GM21360 (cell line): ENCODE data around the gene FAM50B.

Experiments
- ATAC-seq: cut with Tn5 transposase; IDR thresholded peaks from one replicate; pipeline ENCODE4 v1.9.1; 2021; ENCODE audit warnings: mild to moderate bottlenecking, moderate library complexity; ENCODE audit not compliant: unreplicated experiment

The FAM50B gene

GRCh38 chr6:3819161-3820110 is 29.7 kb upstream of the FAM50B start:
- no peak for ATAC-seq

GRCh38 chr6:3820563-3820962 is 28.6 kb upstream of the FAM50B start:
- no peak for ATAC-seq

DNA sequence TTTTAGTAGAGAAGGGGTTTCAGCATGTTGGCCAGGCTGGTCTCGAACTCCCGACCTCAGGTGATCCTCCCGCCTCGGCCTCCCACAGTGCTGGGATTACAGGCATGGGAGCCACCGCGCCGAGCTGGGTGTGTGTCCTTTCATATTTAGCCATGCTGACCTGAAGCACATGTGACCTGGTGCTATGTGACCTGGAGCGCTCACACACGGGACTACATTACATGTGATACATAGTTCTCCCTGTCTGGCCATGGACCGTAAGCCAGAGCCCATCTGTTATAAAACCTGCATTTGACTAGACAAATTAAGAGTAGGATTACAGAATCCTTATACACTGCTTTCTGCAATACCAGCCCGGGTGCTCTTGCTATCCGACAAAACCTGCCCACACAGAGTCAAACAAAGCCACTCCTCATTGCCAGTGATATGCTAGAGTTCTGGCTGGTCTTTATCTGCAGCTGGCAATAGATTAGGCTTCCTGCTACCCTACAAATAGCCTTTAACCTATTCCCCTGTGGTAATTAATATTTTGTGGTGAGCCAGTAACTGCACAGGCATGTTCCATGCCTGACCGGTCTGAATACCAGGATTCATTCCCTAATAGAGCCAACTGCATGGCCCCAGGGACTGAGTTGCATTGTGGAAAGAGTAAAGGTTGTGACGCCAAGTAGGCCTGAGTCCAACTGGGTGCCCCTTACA is 26.3 kb upstream of the FAM50B start:
- ATAC-seq = no peak

- no peak for ATAC-seq
Observed at GRCh38 chr6:3823671-3824070, 25.5 kb upstream of the FAM50B start.

DNA sequence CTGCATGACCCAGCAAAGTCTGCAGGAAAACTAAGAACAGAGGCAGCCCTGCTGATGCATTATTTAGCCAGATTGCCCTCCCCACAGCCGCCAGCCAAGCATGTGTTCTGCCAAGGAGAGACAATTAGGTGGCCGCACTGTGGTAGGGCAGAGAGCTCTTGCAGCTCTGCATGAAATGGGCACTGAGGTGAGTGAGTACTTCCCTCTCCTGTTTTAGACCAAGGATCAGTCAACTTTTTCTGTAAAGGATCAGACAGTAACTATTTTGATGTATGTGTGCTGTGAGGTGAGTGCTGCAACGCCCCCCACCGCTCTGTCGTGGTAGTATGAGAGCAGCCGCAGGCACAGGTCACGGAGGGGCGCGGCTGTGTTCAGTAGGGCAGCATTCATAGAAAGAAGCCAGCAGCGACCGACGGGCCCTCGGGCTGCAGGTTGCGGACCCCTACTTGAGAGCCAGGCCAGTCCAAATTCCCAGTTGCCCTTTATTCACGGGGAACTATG is 23.8 kb upstream of the FAM50B start:
- ATAC-seq = no peak

- no peak for ATAC-seq
Observed at GRCh38 chr6:3825851-3826581, 23.2 kb upstream of the FAM50B start.

DNA sequence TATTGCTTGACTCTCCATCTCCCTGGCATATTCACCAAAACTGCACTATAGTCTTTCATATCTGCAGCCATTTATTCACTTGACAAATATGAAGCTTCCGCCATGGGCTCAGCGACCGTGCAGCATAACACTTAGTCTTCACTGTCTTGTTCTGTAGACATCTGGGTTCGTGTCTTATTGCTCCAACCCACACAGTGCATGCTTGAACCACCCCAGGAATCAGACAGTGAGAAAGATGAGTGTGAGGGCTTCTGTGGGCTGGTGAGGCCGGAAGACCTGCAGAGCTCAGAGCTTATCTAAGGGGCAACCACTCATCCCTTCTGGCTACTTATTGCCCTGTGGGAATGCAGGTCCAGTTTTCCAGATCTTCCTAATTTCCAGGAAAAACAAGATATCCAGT is 19.9 kb upstream of the FAM50B start:
- ATAC-seq = no peak

DNA sequence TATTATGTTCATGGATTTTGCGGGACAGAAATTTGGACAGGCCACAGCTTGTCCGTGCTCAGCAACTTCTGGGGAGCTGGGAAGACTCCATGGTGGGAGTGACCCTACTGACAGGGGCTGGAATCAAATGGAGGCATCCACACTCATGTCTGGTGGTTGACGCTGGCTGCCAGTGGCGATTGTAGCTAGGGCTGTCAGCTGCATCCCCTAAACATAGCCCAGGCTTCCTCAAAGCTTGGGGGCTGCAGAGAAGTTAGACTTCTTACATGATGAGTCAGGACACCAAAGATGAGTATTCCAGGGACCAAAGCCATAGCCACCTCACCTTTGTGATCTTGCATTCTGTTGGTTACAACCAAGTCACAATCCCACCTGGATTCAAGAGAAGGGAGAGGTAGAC is 18.4 kb upstream of the FAM50B start:
- ATAC-seq = no peak

DNA sequence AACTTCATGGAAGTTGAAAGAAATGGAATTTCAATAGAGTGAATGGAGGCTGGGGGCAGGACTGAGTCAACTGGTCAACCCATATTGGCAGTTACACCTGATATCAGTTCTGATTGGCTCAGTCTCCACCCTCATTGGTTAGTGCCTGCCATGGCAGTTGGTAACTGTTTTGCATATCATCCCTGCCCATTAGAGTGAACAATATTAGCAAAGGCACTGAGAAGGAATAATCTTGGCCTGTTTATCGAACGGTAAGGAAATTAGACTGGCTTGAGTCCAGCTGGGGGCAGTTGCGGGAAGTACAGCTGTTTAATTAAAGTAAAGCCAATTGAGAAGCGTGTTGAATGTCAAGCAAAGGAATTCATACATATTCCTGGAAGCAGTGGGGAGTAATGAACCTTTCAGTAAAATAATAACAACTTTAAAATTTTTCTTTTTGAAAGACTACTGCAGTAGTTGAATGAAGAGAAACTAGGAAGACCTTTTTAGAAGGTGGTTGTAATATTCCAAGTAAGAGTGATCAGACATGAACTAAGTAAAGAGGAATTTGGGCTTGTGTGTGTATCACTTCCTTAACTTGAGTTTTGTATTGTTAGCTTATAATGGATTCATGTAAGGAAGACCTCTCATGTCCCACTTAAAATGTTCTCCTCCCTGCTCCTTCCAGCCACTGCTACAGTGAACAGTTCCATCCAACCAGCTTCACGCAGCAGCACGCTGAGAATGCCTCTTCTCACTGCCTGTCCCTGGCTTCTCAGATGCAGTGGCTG is 17.2 kb upstream of the FAM50B start:
- ATAC-seq = no peak

- no peak for ATAC-seq
Observed at GRCh38 chr6:3835055-3835731, 14.0 kb upstream of the FAM50B start.

GRCh38 chr6:3835785-3836184 is 13.4 kb upstream of the FAM50B start:
- ATAC-seq = no peak

DNA sequence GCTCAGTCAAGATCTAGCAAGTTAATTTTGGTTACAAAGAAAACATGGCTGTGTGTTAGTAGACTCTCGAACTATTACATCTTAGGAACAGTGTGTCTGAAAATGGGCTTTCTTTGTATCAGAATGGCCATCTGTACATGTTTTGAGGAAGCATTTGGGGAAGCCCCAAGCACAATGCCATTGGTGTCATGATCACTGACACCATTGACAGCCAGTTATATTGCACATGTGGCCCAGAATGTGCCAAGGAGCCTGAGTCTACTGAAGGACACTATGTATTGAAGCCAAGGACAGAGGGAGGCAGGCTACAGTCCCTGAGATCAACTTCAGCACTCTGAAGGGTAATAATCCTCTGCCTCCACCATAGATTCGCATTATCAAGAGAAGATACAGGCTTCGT is 12.6 kb upstream of the FAM50B start:
- ATAC-seq = no peak

- ATAC-seq = no peak
Observed at GRCh38 chr6:3837781-3838180, 11.4 kb upstream of the FAM50B start.

DNA sequence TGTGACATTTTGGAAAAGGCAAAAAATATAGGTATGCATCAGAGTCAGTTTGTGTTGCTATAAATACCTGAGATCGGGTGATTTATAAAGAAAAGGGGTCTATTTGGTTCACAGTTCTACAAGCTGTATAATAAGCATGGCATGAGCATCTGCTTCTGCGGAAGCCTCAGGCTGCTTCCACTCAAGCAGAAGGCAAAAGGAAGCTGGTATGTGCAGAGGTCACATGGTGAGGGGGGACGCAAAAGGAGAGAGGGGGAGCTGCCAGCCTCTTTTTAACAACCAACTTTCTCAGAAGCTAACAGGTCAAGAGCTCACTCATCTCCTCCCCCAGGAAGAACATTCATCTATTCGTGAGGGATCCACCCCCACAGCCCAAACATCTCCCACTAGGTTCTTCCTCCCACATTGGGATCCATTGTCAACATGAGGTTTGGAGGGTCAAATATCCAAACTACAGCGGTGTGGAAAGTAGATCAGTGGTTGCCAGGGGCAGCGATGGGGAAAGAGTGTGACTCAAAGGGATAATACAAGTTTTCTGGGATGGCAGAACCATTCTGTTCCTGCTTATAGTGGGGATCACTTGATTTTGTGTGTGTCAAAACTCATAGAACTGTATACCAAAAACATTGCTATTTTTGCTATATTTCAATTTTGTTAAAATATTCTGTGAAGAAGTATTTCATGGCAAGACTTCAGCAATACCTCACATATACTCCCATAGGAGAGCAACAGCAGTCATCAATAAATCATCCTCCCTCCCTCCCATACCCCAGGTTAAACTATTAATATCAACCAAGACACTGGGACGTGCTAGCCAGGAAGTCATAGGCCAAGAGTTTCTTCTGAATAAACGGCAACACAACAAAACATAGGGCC is 9.9 kb upstream of the FAM50B start:
- no peak for ATAC-seq

GRCh38 chr6:3841066-3841454 is 8.1 kb upstream of the FAM50B start:
- ATAC-seq = no peak

GRCh38 chr6:3841711-3842565 is 7.2 kb upstream of the FAM50B start:
- ATAC-seq = no peak

DNA sequence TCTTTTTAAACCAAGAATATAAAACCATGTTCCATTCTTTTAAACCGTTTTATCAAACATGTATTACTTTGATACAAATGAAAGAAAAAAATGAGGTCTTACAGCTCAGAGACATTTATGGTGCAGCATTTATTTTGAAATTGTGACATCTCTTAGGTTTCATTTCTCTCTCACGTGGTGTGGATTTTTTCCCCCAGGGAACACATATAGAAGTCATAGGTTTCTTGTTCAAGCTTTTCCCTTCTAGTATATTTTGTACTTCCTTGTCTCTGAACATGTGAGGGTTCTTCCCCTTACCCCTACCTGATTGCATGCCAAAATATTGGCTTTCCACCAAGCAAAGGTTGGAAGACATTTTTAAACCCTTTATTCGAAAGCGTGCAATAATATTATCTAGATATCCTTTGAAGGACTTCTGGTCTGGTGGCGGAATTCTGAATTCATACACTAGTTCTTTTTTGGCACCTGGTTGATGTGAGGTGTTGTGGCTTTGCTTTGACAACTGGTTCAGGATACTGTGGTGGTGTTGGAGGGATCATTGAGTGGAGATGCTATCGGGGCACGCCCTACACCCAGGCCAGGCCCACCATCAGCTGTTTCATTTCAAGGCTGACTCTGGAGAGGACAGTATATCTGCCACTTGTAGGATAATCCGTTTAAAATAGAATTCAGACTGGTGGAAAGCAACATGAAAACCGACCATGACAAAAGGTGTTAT is 5.6 kb upstream of the FAM50B start:
- no peak for ATAC-seq

- no peak for ATAC-seq
Observed at GRCh38 chr6:3844097-3844463, 5.1 kb upstream of the FAM50B start.
